Lower leg skin (tissue), 4 donors: ENCODE measurements around the gene SLC13A3. TPM values are rescaled to one million over a fixed set of nuclear protein-coding genes. Genes with fewer than 3 reads are reported as not detected.

Source experiments
- DNase-seq, 2 donors: peaks; one replicate each; pipeline ENCODE4 v3.0.0-alpha.2; 2019; ENCODE audit warnings: low spot score in 2 of 2
- H3K4me3 ChIP-seq: fragments of 200-600 bp; sonication (generic); 2 replicates; pipeline ENCODE4 v1.5.1; 2017; ENCODE audit warnings: mild to moderate bottlenecking, low read depth; ENCODE audit not compliant: poor library complexity, severe bottlenecking
- POLR2A ChIP-seq, 2 donors: fragments of 450-650 bp; IDR thresholded peaks; one replicate each; pipeline ENCODE4 v1.6.1; 2016 to 2017; ENCODE audit warnings: antibody characterized with exemption in 2 of 2, mild to moderate bottlenecking in 1 of 2, moderate library complexity in 1 of 2
- WGBS, 2 donors: methylation state at CpG; one replicate each; pipeline ENCODE4 v1.1.5; 2018; 5-methylcytosine and 5-hydroxymethylcytosine counted together
- intact Hi-C: fragments of 100-400 bp; cut with DNase I; formaldehyde crosslinking; loops from one replicate; pipeline ENCODE4 v1.15.0; 2023; ENCODE audit warnings: low total_unique reads
- total RNA-seq, 4 donors: library from RNA; depleted of rRNA; stranded (reverse); fragments of >200 nt; gene quantifications; one replicate each; pipeline ENCODE4 v1.1.0, GENCODE V29; 2016
- TF ChIP-seq, protein P1 (sequence below), 3 donors: fragments of 450-650 bp; IDR thresholded peaks; one replicate each; pipeline ENCODE4 v1.5.1; 2016; ENCODE audit warnings: antibody characterized with exemption in 3 of 3, mild to moderate bottlenecking in 3 of 3, moderate library complexity in 2 of 3

SLC13A3 gene
- total RNA-seq, 4 donors from 2014 or later = 1.4 to 3.3 (median 1.8) TPM

DNA sequence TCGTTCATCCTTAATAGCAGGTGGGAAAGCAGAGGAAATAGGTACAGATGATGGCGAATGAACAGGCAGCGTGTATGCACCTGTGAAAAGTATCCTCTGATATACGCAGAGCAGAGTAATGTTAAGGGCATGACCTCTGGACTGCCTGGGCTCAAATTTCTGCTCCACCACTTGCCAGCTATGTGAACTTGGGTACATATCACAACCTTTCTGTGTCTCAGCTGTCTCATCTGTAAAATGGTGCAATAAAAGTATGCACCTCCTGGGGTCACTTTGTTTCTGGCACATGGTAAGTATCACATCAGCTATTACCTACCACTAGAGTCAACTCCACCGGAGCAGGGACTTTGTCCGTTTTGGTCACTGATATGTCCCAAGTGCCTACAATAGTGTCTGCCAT lies 103.3 kb downstream of the SLC13A3 start:
- intact Hi-C loops = no loop called here
- TF ChIP-seq POLR2A (IDR thresholded peaks at IDR 0.05) = no peak
- no peak overlapping the region for H3K4me3 ChIP-seq
- WGBS, 2 donors = 82 to 84% methylated on average over 6 of the region's 6 CpGs
- no peak for DNase-seq

DNA sequence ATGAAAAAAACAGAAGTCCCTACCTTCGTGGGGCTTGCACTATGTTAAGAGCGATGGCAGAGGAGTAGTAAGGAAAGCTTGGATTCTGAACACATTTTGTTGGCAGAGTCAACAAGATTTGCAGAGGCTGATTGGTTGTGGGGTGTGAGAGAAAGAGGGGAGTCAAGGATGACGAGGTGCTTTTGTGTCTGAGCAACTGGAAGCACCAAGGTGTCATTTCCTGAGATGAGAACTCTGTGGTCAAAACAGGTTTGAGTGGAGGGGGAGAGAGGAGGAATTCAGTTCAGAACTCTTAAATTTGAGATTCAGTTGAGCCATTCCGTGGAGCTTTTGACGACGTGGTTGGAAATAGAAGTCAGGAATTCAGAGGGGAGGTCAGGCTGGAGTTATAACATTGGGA lies 104.3 kb downstream of the SLC13A3 start:
- intact Hi-C loops = no loop called here

DNA sequence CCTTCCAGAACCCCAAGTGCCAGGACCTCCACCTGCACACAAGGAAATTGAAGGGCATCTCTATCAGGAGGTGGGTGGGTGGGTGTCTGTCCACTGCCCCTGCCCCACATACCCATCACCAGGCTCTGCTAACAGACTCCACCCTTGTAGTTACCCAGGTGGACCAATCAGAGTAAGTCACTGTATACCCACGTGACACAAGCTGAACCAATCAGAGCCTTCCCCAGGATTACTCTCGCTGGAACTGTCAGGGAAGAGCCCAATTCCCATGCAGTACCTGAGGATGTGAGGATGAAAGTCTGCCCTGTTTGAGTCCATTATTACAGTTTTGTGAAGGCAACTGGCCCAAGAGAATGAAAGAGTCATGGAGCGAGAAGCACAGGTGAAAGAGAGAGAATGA lies 105.0 kb downstream of the SLC13A3 start:
- WGBS, 2 donors = 87 to 91% methylated on average over 3 of the region's 3 CpGs
- no peak overlapping the region for H3K4me3 ChIP-seq
- TF ChIP-seq, protein P1, sequence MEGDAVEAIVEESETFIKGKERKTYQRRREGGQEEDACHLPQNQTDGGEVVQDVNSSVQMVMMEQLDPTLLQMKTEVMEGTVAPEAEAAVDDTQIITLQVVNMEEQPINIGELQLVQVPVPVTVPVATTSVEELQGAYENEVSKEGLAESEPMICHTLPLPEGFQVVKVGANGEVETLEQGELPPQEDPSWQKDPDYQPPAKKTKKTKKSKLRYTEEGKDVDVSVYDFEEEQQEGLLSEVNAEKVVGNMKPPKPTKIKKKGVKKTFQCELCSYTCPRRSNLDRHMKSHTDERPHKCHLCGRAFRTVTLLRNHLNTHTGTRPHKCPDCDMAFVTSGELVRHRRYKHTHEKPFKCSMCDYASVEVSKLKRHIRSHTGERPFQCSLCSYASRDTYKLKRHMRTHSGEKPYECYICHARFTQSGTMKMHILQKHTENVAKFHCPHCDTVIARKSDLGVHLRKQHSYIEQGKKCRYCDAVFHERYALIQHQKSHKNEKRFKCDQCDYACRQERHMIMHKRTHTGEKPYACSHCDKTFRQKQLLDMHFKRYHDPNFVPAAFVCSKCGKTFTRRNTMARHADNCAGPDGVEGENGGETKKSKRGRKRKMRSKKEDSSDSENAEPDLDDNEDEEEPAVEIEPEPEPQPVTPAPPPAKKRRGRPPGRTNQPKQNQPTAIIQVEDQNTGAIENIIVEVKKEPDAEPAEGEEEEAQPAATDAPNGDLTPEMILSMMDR (IDR thresholded peaks at IDR 0.05) = no peak
- DNase-seq = no peak
- intact Hi-C loops = no loop called here

More for the DNA sequence above, 104.3 kb downstream of the SLC13A3 start:
- 70 to 76% methylated on average over 6 of the region's 6 CpGs for WGBS, 2 donors
- no peak for TF ChIP-seq POLR2A (IDR thresholded peaks at IDR 0.05)
- TF ChIP-seq, protein P1 (IDR thresholded peaks at IDR 0.05) = no peak
- H3K4me3 ChIP-seq = no peak overlapping the region
- no peak for DNase-seq

DNA sequence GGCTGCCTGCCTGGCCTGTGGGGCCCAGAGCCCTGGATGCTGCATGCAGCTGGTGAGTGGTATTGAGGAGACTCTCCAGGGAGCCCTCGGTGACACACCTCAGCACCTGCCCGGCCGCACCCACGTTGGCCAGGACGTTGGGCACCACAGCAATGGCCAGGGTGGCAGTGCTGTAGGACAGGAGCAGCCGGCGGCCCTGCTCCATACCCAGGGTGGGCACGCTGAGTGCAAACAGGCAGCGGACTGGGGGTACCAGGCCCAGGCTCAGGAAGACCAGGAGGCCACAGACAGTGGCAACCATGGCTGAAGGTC lies 105.5 kb downstream of the SLC13A3 start:
- WGBS, 2 donors = 90 to 91% methylated on average over 9 of the region's 9 CpGs
- intact Hi-C loops = no loop called here
- no peak overlapping the region for H3K4me3 ChIP-seq
- no peak for DNase-seq
- TF ChIP-seq POLR2A (IDR thresholded peaks at IDR 0.05) = no peak
- TF ChIP-seq, protein P1 (IDR thresholded peaks at IDR 0.05) = no peak

DNA sequence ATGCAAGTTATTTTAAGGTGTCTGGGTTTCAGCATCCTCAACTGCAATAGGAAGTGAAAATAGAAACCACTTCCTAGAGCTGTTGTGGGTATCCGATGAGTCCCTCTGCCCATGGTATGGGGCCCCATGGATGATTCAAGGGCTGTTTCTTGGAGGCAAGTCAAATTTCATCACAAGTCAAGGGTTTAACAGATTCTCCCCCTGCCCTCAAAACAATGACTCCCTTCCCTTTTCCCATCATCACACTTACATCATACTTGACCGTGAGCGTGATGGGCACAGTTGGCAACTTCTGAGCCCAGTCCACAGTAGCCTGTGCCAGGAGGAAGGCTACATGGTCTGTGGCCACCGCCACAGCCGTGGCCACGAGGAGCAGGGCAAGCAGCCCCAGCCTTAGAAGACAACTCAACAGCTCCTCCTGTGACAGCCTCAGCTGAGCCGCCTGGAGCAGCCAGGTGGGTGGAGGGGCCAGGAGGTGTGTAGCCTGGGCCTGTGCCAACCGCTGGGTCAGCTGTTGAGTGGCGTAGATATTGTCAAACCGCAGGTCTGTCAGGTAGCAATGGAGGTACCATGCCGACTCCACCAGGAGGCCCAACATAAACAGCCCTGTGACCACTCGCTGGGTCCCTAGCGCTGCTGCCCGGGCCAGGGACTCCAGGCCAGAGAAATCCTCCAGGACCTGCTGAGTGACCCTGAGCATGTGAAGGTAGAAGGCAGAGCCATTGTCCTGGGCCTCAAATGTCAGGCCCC lies 106.0 kb downstream of the SLC13A3 start:
- 67 to 86% methylated on average over 8 to 14 of the region's 14 CpGs for WGBS, 2 donors
- H3K4me3 ChIP-seq = no peak overlapping the region
- no peak for DNase-seq
- TF ChIP-seq, protein P1 (IDR thresholded peaks at IDR 0.05) = no peak
- no peak for TF ChIP-seq POLR2A (IDR thresholded peaks at IDR 0.05)
- intact Hi-C loops = no loop called here

DNA sequence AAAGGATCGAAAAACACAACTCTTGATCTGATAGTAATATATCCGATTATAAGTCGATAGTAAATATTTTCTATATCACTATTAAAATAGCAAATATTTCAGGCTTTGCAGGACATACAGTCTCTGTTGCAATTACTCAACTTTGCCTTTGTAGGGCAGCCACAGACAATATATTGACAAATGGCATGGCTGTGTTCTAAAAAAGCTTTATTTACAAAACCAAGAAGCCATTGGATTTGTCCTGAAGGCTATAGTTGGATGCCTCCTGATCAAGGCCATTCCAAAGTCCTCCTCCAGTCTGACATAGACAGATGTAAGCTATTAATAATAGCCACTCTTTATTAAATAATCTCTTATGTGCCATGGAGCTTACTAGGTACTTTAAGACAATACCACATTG lies 106.7 kb downstream of the SLC13A3 start:
- intact Hi-C loops = no loop called here
- H3K4me3 ChIP-seq = no peak overlapping the region
- no peak for TF ChIP-seq POLR2A (IDR thresholded peaks at IDR 0.05)
- TF ChIP-seq, protein P1 (IDR thresholded peaks at IDR 0.05) = no peak
- WGBS, 2 donors = 86 to 90% methylated on average over 3 of the region's 3 CpGs
- no peak for DNase-seq
